K562 (cell line): ENCODE results near the gene UBR1. TPM values are rescaled to one million over a fixed set of nuclear protein-coding genes. Genes with fewer than 3 reads are reported as not detected.

Experiments
- BRD4 ChIP-seq: fragments of 200-600 bp; sonication (generic); IDR thresholded peaks from 2 replicates; pipeline ENCODE4 v1.6.1; 2017; ENCODE audit warnings: inconsistent platforms
- CC2D1A ChIP-seq: fragments of 450-650 bp; IDR thresholded peaks from 2 replicates; pipeline ENCODE4 v1.6.1; 2017; ENCODE audit warnings: mild to moderate bottlenecking
- CREM ChIP-seq: IDR thresholded peaks from 2 replicates; pipeline ENCODE4 v1.6.1; 2014; ENCODE audit warnings: antibody characterized with exemption, low read depth
- GABPB2 ChIP-seq: fragments of 250-450 bp; sonication (Bioruptor Pico); conservative IDR thresholded peaks from 2 replicates; pipeline ENCODE4 v1.5.1; 2021; ENCODE audit warnings: mild to moderate bottlenecking
- HDGF ChIP-seq: fragments of 450-650 bp; IDR thresholded peaks from 2 replicates; pipeline ENCODE4 v1.6.1; 2016
- MEF2D ChIP-seq: conservative IDR thresholded peaks from 2 replicates; pipeline ENCODE4 v1.6.1; 2016; ENCODE audit warnings: low read depth, missing genetic modification characterization, missing compliant biosample characterization
- SAP30 ChIP-seq: fragments of 200-600 bp; sonication (generic); IDR thresholded peaks from 2 replicates; pipeline ENCODE4 v1.6.1; 2012; ENCODE audit warnings: borderline replicate concordance, low read depth, mild to moderate bottlenecking, moderate library complexity, low read length, control low read depth, inconsistent platforms; ENCODE audit not compliant: insufficient read depth, poor library complexity, severe bottlenecking
- SMARCB1 ChIP-seq: IDR thresholded peaks from 2 replicates; pipeline ENCODE4 v1.6.1; 2011; ENCODE audit warnings: improper control_type of control experiment, low read depth; ENCODE audit not compliant: insufficient read length
- SREBF2 ChIP-seq: sonication (generic); formaldehyde crosslinking; IDR thresholded peaks from 2 replicates; pipeline ENCODE4 v1.4.0; 2020; ENCODE audit warnings: mild to moderate bottlenecking, missing genetic modification reagents
- TSHZ1 ChIP-seq: fragments of 250-450 bp; sonication (Bioruptor Pico); IDR thresholded peaks from 2 replicates; pipeline ENCODE4 v1.4.0; 2020; ENCODE audit warnings: mild to moderate bottlenecking, moderate library complexity
- ZBTB40 ChIP-seq, 2 experiments: fragments of 450-650 bp in 1 of 2; sonication (generic) in 1 of 2; formaldehyde crosslinking in 1 of 2; IDR thresholded peaks; 2 replicates each; pipeline versions ENCODE4 v1.7.1 to v1.9.0; 2016 to 2022; ENCODE audit warnings: inconsistent platforms in 1 of 2, mild to moderate bottlenecking in 1 of 2, missing genetic modification reagents in 1 of 2
- ZNF121 ChIP-seq: sonication (generic); formaldehyde crosslinking; conservative IDR thresholded peaks from 2 replicates; pipeline ENCODE4 v1.8.0; 2022; ENCODE audit warnings: missing genetic modification reagents
- polyA plus RNA-seq, 8 experiments: library from polyadenylated mRNA; depleted of rRNA in 4 of 8; stranded (reverse) in 5 of 8; unstranded in 3 of 8; fragments of >200 nt; fragmentation: Nextera tagmentation in 2 of 8; fragmentation: Illumina TruSeq in 1 of 8; extraction: Ambion mirVana in 2 of 8; extraction: Trizol in 1 of 8; gene quantifications; 2 replicates each; pipeline versions ENCODE4 v1.2.1 to v1.2.3, GENCODE V29; 2011 to 2014; ENCODE audit warnings: inconsistent platforms in 1 of 8, missing spikeins in 1 of 8
- total RNA-seq, 7 experiments: library from RNA; depleted of rRNA in 6 of 7; stranded (reverse); fragments of >200 nt in 6 of 7; fragmentation: Illumina TruSeq in 2 of 7; extraction: Trizol in 2 of 7; gene quantifications; 2 replicates each; pipeline versions ENCODE4 v1.2.1 to v1.2.3, GENCODE V29; 2011 to 2021; ENCODE audit warnings: low replicate concordance in 1 of 7

The UBR1 gene
- total and polyA plus RNA-seq, 9 of the 15 experiments (the other 6 are each of a cell fraction or from before 2014, with no cell fraction given) = 5.8 to 30.7 (median 15.3) TPM

GRCh38 chr15:42920519-42921341, 185.1 kb downstream of the UBR1 start, which contains the start of gene TTBK2 (continued):
- TF ChIP-seq ZBTB40 (IDR thresholded peaks at IDR 0.05) (no peak; the same call in 1 of the 2 replicates), ZBTB40 (CRISPR knock-in tag; IDR thresholded peaks at IDR 0.05) (no peak), SAP30 (no peak), BRD4 (no peak), SREBF2 (no peak), HDGF (no peak), ZNF121 (no peak), SMARCB1 (no peak), TSHZ1 (CRISPR knock-in tag) (no peak), MEF2D (tag) (no peak), CC2D1A (no peak), CREM (peak; percentile 91), GABPB2 (no peak)
